GM12878 (cell line): ENCODE measurements around the gene KRT73. TPM values are rescaled to one million over a fixed set of nuclear protein-coding genes. Genes with fewer than 3 reads are reported as not detected.

ENCODE experiments used
- ATAC-seq: fragments of 200-7000 bp; cut with Tn5 transposase; 3 replicates; pipeline ENCODE4 v1.9.1; 2020; ENCODE audit warnings: mild to moderate bottlenecking, moderate library complexity
- BruUV-seq: library from RNA; stranded (reverse); fragments of 400-500 nt; replicated peaks from 2 replicates; lab custom pipeline; 2021; lab: Mats Ljungman, UMichigan
- CTCF ChIA-PET: fragments of 300-600 bp; sonication (Branson Sonifier 250); formaldehyde crosslinking; extraction: SDS; loops from one replicate; lab custom pipeline; 2021; ENCODE audit warnings: inconsistent platforms; lab: Yijun Ruan, JAX
- POLR2A ChIA-PET: fragments of 350-600 bp; formaldehyde crosslinking; extraction: SDS; loops from one replicate; lab custom pipeline; 2021; ENCODE audit warnings: inconsistent platforms; lab: Charles Lee
- RAD21 ChIA-PET: fragments of 300-600 bp; sonication (Branson Sonifier 250); formaldehyde crosslinking; loops from one replicate; lab custom pipeline; 2023; ENCODE audit warnings: antibody characterized with exemption; ENCODE audit not compliant: unreplicated experiment; lab: Charles Lee
- SMC1A ChIA-PET: fragments of 300-600 bp; sonication (Branson Sonifier 250); formaldehyde crosslinking; loops from one replicate; lab custom pipeline; 2023; ENCODE audit not compliant: unreplicated experiment, uncharacterized antibody; lab: Charles Lee
- DNase-seq: peaks from one replicate; pipeline ENCODE4 v3.0.0-alpha.2; 2011; ENCODE audit warnings: low read depth, low spot score
- FAIRE-seq: peaks from 3 replicates; lab custom pipeline; 2011; peaks lifted over from hg19 to GRCh38; lab: Jason Lieb, UNC
- H2AFZ ChIP-seq: 2 replicates; pipeline ENCODE4 v1.6.0; 2011; ENCODE audit warnings: low read depth, low read length, control low read depth; ENCODE audit not compliant: control insufficient read depth
- H3K27ac ChIP-seq: 2 replicates; pipeline ENCODE4 v1.5.1; 2011; ENCODE audit warnings: control low read depth; ENCODE audit not compliant: control insufficient read depth, insufficient read depth
- H3K27me3 ChIP-seq, 2 experiments: replicated peaks in 1 of 2; 2 replicates each; pipeline versions ENCODE4 v1.6.0 to v1.6.1; 2011; ENCODE audit warnings: low read length in 1 of 2; ENCODE audit not compliant: control insufficient read depth in 2 of 2, insufficient read depth in 2 of 2
- H3K36me3 ChIP-seq, 2 experiments: 2 replicates each; pipeline ENCODE4 v1.5.1; 2011; ENCODE audit warnings: low read length in 1 of 2; ENCODE audit not compliant: control insufficient read depth in 2 of 2, insufficient read depth in 2 of 2
- H3K4me1 ChIP-seq: 2 replicates; pipeline ENCODE4 v1.6.1; 2011; ENCODE audit warnings: mild to moderate bottlenecking, low read length, moderate library complexity, mixed read lengths; ENCODE audit not compliant: control insufficient read depth, insufficient read depth
- H3K4me2 ChIP-seq: 2 replicates; pipeline ENCODE4 v1.6.0; 2011; ENCODE audit warnings: control low read depth; ENCODE audit not compliant: control insufficient read depth, insufficient read depth
- H3K4me3 ChIP-seq: fragments of 200-600 bp; sonication (generic); 2 replicates; pipeline ENCODE4 v1.5.1; 2016
- H3K79me2 ChIP-seq: 2 replicates; pipeline ENCODE4 v1.6.0; 2011; ENCODE audit warnings: low read length; ENCODE audit not compliant: control insufficient read depth, insufficient read depth
- H3K9ac ChIP-seq: 2 replicates; pipeline ENCODE4 v1.8.0; 2011; ENCODE audit warnings: low read length, control low read depth, mixed read lengths; ENCODE audit not compliant: control insufficient read depth, insufficient read depth
- H3K9me3 ChIP-seq: replicated peaks from 3 replicates; pipeline ENCODE4 v1.5.1; 2011; ENCODE audit warnings: mild to moderate bottlenecking, low read length; ENCODE audit not compliant: control insufficient read depth, insufficient read depth
- H4K20me1 ChIP-seq: 2 replicates; pipeline ENCODE4 v1.6.0; 2011; ENCODE audit not compliant: control insufficient read depth, insufficient read depth
- EGR1 ChIP-seq, 2 experiments: IDR thresholded peaks; 1 replicate in 1 of 2; 2 replicates in 1 of 2; pipeline ENCODE4 v1.6.1; 2011 to 2012; ENCODE audit warnings: low read depth in 2 of 2, low read length in 2 of 2, borderline replicate concordance in 1 of 2, mild to moderate bottlenecking in 1 of 2, moderate library complexity in 1 of 2
- FOXM1 ChIP-seq: IDR thresholded peaks from 2 replicates; pipeline ENCODE4 v1.6.1; 2012; ENCODE audit warnings: low read depth, mild to moderate bottlenecking, inconsistent platforms, low read length, moderate library complexity
- HDAC6 ChIP-seq: fragments of 200-600 bp; sonication (generic); IDR thresholded peaks from one replicate; pipeline ENCODE4 v1.8.0; 2017; ENCODE audit warnings: antibody characterized with exemption; ENCODE audit not compliant: unreplicated experiment
- POLR2AphosphoS2 ChIP-seq: IDR thresholded peaks from 2 replicates; pipeline ENCODE4 v1.6.1; 2011; ENCODE audit warnings: low read depth, mild to moderate bottlenecking, low read length, improper control_type of control experiment, moderate library complexity
- RCOR1 ChIP-seq: conservative IDR thresholded peaks from 2 replicates; pipeline ENCODE4 v1.6.1; 2012; ENCODE audit warnings: low read depth, low read length, improper control_type of control experiment
- SMAD1 ChIP-seq: fragments of 450-650 bp; IDR thresholded peaks from 2 replicates; pipeline ENCODE4 v1.6.1; 2018; ENCODE audit warnings: mild to moderate bottlenecking, low read depth; ENCODE audit not compliant: partially characterized antibody
- TCF3 ChIP-seq: IDR thresholded peaks from 2 replicates; pipeline ENCODE4 v1.6.1; 2012; ENCODE audit warnings: low read depth, mild to moderate bottlenecking, low read length, borderline replicate concordance; ENCODE audit not compliant: insufficient read depth
- TCF7 ChIP-seq: IDR thresholded peaks from 2 replicates; pipeline ENCODE4 v1.6.1; 2014; ENCODE audit warnings: antibody characterized with exemption, borderline replicate concordance
- WRNIP1 ChIP-seq: IDR thresholded peaks from 2 replicates; pipeline ENCODE4 v1.6.1; 2011; ENCODE audit warnings: low read depth, low read length, improper control_type of control experiment, borderline replicate concordance
- WGBS: methylation state at CpG from one replicate; pipeline ENCODE4 v1.1.6; 2016; ENCODE audit warnings: low lambda C conversion rate; ENCODE audit not compliant: insufficient replicate concordance, insufficient coverage; ENCODE audit errors: missing lambda C conversion rate; 5-methylcytosine and 5-hydroxymethylcytosine counted together
- in situ Hi-C: fragments of 300-500 bp; cut with MboI; formaldehyde crosslinking; loops from 9 replicates; pipeline ENCODE4 v1.14.3; 2018; ENCODE audit warnings: mixed read lengths
- intact Hi-C: fragments of 100-400 bp; cut with micrococcal nuclease; formaldehyde crosslinking; loops from one replicate; pipeline ENCODE4 v1.14.2; 2022; ENCODE audit not compliant: unreplicated experiment
- polyA plus RNA-seq, 11 experiments: library from polyadenylated mRNA; depleted of rRNA in 4 of 11; unstranded in 6 of 11; stranded (reverse) in 5 of 11; fragments of >200 nt; fragmentation: Nextera tagmentation in 4 of 11; fragmentation: Illumina TruSeq in 1 of 11; extraction: Ambion mirVana in 4 of 11; extraction: Trizol in 1 of 11; gene quantifications; 1 replicate in 1 of 11; 2 replicates in 10 of 11; pipeline versions ENCODE4 v1.2.1 to v1.2.3, GENCODE V29; 2011 to 2016; ENCODE audit warnings: inconsistent platforms in 2 of 11, missing spikeins in 2 of 11, low read depth in 1 of 11
- total RNA-seq, 4 experiments: library from RNA; depleted of rRNA in 3 of 4; stranded (reverse); fragments of >200 nt in 3 of 4; fragmentation: Illumina TruSeq in 1 of 4; extraction: Trizol in 1 of 4; gene quantifications; 2 replicates each; pipeline versions ENCODE4 v1.2.1 to v1.2.3, GENCODE V29; 2013 to 2021
- TF ChIP-seq, protein P1 (sequence below): IDR thresholded peaks from 2 replicates; pipeline ENCODE4 v1.6.1; 2011; ENCODE audit warnings: borderline replicate concordance, low read depth, mild to moderate bottlenecking, moderate library complexity, low read length; ENCODE audit not compliant: insufficient read depth, poor library complexity, severe bottlenecking
- TF ChIP-seq, protein P2 (sequence below): fragments of 450-650 bp; IDR thresholded peaks from 2 replicates; pipeline ENCODE4 v1.6.1; 2017; ENCODE audit warnings: mild to moderate bottlenecking, moderate library complexity
- TF ChIP-seq, protein P3 (sequence below): fragments of 450-650 bp; formaldehyde crosslinking; IDR thresholded peaks from 2 replicates; pipeline ENCODE4 v1.5.0; 2022; ENCODE audit warnings: mild to moderate bottlenecking, missing genetic modification characterization
- TF ChIP-seq, protein P4 (sequence below): fragments of 450-650 bp; IDR thresholded peaks from 2 replicates; pipeline ENCODE4 v1.6.1; 2016; ENCODE audit warnings: mild to moderate bottlenecking

Gene KRT73
- total and polyA plus RNA-seq, 10 of the 15 experiments (the other 5 are each of a cell fraction or from before 2014, with no cell fraction given), result not detected

DNA sequence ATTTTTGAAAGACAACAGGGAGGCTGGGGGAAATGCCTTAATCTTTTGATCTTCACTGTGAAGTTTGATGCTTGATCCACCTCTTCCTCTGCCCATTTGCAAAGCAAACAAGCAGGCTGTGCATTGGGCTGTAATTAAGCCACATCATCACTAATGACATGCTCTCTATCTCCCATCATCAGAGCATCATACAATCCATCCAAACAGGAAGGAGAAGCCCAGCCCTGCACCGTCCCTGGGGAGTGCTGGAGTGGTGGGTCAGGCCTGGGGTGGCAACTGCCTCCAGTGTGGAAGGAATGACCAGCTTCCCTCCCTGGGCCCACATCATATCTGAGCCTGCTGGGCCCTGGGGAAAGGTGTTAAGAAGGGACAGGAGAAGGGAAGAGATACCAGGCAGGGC lies 37.9 kb downstream of the KRT73 start:
- RAD21 ChIA-PET, result no interaction called here
- no peak for DNase-seq
- no peak for ATAC-seq
- WGBS, result 0% methylated on average over 1 of the region's 1 CpG
- Histone ChIP-seq H3K9ac (no peak overlapping the region), H3K27me3 (peaks cover 3 to 7% of the 10 kb centered on the region in 2 experiments; a peak in 3 of 4 replicates), H3K4me3 (no peak overlapping the region), H2AFZ (no peak overlapping the region), H3K79me2 (no peaks in the 10 kb centered on the region), H3K4me1 (no peaks in the 10 kb centered on the region), H4K20me1 (peaks cover 4% of the 10 kb centered on the region; the same call in 1 of the 2 replicates), H3K9me3 (no peaks in the 10 kb centered on the region), H3K4me2 (no peak overlapping the region), H3K36me3 (no peaks in the 10 kb centered on the region), H3K27ac (no peak overlapping the region)
- in situ Hi-C loops (loop anchor here (10.0 kb wide), 1 partner anchor 284 kb away; no protein-coding TSS in a partner anchor), intact Hi-C loops (no loop called here)
- no TSS peak for BruUV-seq
- CTCF ChIA-PET, result interaction anchor here (0.7 to 5.3 kb wide), 4 partner anchors 290 to 299 kb away, joined by 4 to 36 read pairs (median 6); no protein-coding TSS in a partner anchor
- SMC1A ChIA-PET, result no interaction called here
- FAIRE-seq, result no peak
- POLR2A ChIA-PET, result interaction anchor here (0.6 kb wide), 2 partner anchors 403 to 570 kb away, joined by 3 to 5 read pairs; no protein-coding TSS in a partner anchor
- no peak for TF ChIP-seq SMAD1
- TF ChIP-seq WRNIP1, result no peak
- TF ChIP-seq HDAC6, result no peak
- TF ChIP-seq, protein P1, sequence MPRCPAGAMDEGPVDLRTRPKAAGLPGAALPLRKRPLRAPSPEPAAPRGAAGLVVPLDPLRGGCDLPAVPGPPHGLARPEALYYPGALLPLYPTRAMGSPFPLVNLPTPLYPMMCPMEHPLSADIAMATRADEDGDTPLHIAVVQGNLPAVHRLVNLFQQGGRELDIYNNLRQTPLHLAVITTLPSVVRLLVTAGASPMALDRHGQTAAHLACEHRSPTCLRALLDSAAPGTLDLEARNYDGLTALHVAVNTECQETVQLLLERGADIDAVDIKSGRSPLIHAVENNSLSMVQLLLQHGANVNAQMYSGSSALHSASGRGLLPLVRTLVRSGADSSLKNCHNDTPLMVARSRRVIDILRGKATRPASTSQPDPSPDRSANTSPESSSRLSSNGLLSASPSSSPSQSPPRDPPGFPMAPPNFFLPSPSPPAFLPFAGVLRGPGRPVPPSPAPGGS, result no peak
- no peak for TF ChIP-seq POLR2AphosphoS2
- TF ChIP-seq, protein P2, sequence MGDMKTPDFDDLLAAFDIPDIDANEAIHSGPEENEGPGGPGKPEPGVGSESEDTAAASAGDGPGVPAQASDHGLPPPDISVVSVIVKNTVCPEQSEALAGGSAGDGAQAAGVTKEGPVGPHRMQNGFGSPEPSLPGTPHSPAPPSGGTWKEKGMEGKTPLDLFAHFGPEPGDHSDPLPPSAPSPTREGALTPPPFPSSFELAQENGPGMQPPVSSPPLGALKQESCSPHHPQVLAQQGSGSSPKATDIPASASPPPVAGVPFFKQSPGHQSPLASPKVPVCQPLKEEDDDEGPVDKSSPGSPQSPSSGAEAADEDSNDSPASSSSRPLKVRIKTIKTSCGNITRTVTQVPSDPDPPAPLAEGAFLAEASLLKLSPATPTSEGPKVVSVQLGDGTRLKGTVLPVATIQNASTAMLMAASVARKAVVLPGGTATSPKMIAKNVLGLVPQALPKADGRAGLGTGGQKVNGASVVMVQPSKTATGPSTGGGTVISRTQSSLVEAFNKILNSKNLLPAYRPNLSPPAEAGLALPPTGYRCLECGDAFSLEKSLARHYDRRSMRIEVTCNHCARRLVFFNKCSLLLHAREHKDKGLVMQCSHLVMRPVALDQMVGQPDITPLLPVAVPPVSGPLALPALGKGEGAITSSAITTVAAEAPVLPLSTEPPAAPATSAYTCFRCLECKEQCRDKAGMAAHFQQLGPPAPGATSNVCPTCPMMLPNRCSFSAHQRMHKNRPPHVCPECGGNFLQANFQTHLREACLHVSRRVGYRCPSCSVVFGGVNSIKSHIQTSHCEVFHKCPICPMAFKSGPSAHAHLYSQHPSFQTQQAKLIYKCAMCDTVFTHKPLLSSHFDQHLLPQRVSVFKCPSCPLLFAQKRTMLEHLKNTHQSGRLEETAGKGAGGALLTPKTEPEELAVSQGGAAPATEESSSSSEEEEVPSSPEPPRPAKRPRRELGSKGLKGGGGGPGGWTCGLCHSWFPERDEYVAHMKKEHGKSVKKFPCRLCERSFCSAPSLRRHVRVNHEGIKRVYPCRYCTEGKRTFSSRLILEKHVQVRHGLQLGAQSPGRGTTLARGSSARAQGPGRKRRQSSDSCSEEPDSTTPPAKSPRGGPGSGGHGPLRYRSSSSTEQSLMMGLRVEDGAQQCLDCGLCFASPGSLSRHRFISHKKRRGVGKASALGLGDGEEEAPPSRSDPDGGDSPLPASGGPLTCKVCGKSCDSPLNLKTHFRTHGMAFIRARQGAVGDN, result no peak
- no peak for TF ChIP-seq TCF3
- TF ChIP-seq RCOR1, result no peak
- TF ChIP-seq TCF7, result no peak
- TF ChIP-seq, protein P3, sequence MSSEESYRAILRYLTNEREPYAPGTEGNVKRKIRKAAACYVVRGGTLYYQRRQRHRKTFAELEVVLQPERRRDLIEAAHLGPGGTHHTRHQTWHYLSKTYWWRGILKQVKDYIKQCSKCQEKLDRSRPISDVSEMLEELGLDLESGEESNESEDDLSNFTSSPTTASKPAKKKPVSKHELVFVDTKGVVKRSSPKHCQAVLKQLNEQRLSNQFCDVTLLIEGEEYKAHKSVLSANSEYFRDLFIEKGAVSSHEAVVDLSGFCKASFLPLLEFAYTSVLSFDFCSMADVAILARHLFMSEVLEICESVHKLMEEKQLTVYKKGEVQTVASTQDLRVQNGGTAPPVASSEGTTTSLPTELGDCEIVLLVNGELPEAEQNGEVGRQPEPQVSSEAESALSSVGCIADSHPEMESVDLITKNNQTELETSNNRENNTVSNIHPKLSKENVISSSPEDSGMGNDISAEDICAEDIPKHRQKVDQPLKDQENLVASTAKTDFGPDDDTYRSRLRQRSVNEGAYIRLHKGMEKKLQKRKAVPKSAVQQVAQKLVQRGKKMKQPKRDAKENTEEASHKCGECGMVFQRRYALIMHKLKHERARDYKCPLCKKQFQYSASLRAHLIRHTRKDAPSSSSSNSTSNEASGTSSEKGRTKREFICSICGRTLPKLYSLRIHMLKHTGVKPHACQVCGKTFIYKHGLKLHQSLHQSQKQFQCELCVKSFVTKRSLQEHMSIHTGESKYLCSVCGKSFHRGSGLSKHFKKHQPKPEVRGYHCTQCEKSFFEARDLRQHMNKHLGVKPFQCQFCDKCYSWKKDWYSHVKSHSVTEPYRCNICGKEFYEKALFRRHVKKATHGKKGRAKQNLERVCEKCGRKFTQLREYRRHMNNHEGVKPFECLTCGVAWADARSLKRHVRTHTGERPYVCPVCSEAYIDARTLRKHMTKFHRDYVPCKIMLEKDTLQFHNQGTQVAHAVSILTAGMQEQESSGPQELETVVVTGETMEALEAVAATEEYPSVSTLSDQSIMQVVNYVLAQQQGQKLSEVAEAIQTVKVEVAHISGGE, result no peak
- TF ChIP-seq EGR1 (IDR thresholded peaks at IDR 0.05; ENCODE audit: borderline replicate concordance in 1 of 2, low read depth in 2 of 2, low read length in 2 of 2), result no peak
- TF ChIP-seq, protein P4, sequence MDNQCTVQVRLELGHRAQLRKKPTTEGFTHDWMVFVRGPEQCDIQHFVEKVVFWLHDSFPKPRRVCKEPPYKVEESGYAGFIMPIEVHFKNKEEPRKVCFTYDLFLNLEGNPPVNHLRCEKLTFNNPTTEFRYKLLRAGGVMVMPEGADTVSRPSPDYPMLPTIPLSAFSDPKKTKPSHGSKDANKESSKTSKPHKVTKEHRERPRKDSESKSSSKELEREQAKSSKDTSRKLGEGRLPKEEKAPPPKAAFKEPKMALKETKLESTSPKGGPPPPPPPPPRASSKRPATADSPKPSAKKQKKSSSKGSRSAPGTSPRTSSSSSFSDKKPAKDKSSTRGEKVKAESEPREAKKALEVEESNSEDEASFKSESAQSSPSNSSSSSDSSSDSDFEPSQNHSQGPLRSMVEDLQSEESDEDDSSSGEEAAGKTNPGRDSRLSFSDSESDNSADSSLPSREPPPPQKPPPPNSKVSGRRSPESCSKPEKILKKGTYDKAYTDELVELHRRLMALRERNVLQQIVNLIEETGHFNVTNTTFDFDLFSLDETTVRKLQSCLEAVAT, result no peak
- TF ChIP-seq FOXM1, result no peak
